CD4-positive, alpha-beta T cell treated with Interferon alpha-2 for 1 hour (primary cell): ENCODE results near the gene CAPN5.
"Not testable (repeated sequence)": the region's sequence is repeated elsewhere in the genome, so short reads cannot be mapped to it uniquely, and the experiment has no call there.

ENCODE experiments used
- DNase-seq, 2 donors: peaks; one replicate each; pipeline ENCODE4 v3.0.0-alpha.2; 2020 to 2022

Gene CAPN5

GRCh38 chr11:77066229-77067042, at the start of gene CAPN5:
Gene CAPN5 (plus strand): TSS chr11:77066971. CDS start chr11:77084887, 17,916 bp downstream.
- DNase-seq, result peak; percentile 87 to 91

- DNase-seq, result not testable (repeated sequence)
These were observed 48.3 kb upstream of the CAPN5 start for GRCh38 chr11:77018396-77018924.

GRCh38 chr11:77019976-77020595, 46.7 kb upstream of the CAPN5 start:
- no peak for DNase-seq

- no peak for DNase-seq
These were observed 46.0 kb upstream of the CAPN5 start for GRCh38 chr11:77020734-77021133.

GRCh38 chr11:77024745-77025144, 42.0 kb upstream of the CAPN5 start:
- DNase-seq, result no peak

- DNase-seq, result no peak
These were observed 40.5 kb upstream of the CAPN5 start for GRCh38 chr11:77026221-77026620.

- no peak for DNase-seq
These were observed 40.0 kb upstream of the CAPN5 start for GRCh38 chr11:77026743-77027142.

- DNase-seq, result no peak
These were observed 39.5 kb upstream of the CAPN5 start for GRCh38 chr11:77027275-77027674.

GRCh38 chr11:77029829-77030228, 36.9 kb upstream of the CAPN5 start:
- DNase-seq, result no peak

- no peak for DNase-seq
These were observed 35.8 kb upstream of the CAPN5 start for GRCh38 chr11:77030834-77031414.

GRCh38 chr11:77031599-77031998, 35.2 kb upstream of the CAPN5 start:
- no peak for DNase-seq

- no peak for DNase-seq
These were observed 31.7 kb upstream of the CAPN5 start for GRCh38 chr11:77035039-77035438.

GRCh38 chr11:77035580-77035979, 31.2 kb upstream of the CAPN5 start:
- no peak for DNase-seq

- no peak for DNase-seq
These were observed 30.4 kb upstream of the CAPN5 start for GRCh38 chr11:77036398-77036797.

- DNase-seq, result no peak
These were observed 29.7 kb upstream of the CAPN5 start for GRCh38 chr11:77037057-77037456.

- DNase-seq, result no peak
These were observed 28.5 kb upstream of the CAPN5 start for GRCh38 chr11:77038029-77038824.

GRCh38 chr11:77038825-77039326, 27.9 kb upstream of the CAPN5 start:
- DNase-seq, result no peak

GRCh38 chr11:77039491-77040400, 27.0 kb upstream of the CAPN5 start:
- peak in 1 of 2 donors; percentile 10 for DNase-seq

GRCh38 chr11:77040401-77040777, 26.4 kb upstream of the CAPN5 start:
- no peak for DNase-seq

- no peak for DNase-seq
These were observed 25.9 kb upstream of the CAPN5 start for GRCh38 chr11:77040889-77041288.

GRCh38 chr11:77042111-77042726, 24.6 kb upstream of the CAPN5 start:
- no peak for DNase-seq
